Pancreas (tissue), 10 donors: ENCODE measurements around the gene HRH1. TPM values are rescaled to one million over a fixed set of nuclear protein-coding genes. Genes with fewer than 3 reads are reported as not detected.

Experiments
- ATAC-seq, 4 donors: fragments of 200-7000 bp; cut with Tn5 transposase; one replicate each; pipeline versions ENCODE4 v1.8.0 to v1.9.1; 2020; ENCODE audit warnings: mild to moderate bottlenecking in 4 of 4, moderate library complexity in 4 of 4
- DNase-seq, 6 donors: peaks; one replicate each; pipeline ENCODE4 v3.0.0-alpha.2; 2020
- FAIRE-seq: peaks from 2 replicates; lab custom pipeline; 2012; peaks lifted over from hg19 to GRCh38; lab: Jason Lieb, UNC
- H3K27ac ChIP-seq, 4 donors: fragments of 200-600 bp; sonication (generic); 1 replicate in 3 of 4; 2 replicates in 1 of 4; pipeline versions ENCODE4 v1.5.0 to v1.8.0; 2020
- H3K27me3 ChIP-seq, 4 donors: fragments of 200-600 bp; one replicate each; pipeline ENCODE4 v1.8.0; 2021
- H3K36me3 ChIP-seq, 3 donors: fragments of 200-600 bp; sonication (generic) in 1 of 3; one replicate each; pipeline versions ENCODE4 v1.5.0 to v1.8.0; 2020 to 2021
- H3K4me1 ChIP-seq, 3 donors: fragments of 200-600 bp; one replicate each; pipeline ENCODE4 v1.8.0; 2021
- H3K4me3 ChIP-seq, 4 donors: fragments of 200-600 bp; sonication (generic) in 2 of 4; one replicate each; pipeline versions ENCODE4 v1.5.0 to v1.8.0; 2020 to 2021
- H3K9me3 ChIP-seq, 4 donors: fragments of 200-600 bp; one replicate each; pipeline ENCODE4 v1.8.0; 2021
- WGBS, 2 donors: extraction: QIAGEN DNeasy Blood & Tissue Kit; methylation state at CpG; one replicate each; pipeline ENCODE4 v1.1.7; 2013; 5-methylcytosine and 5-hydroxymethylcytosine counted together
- intact Hi-C, 3 donors: fragments of 100-400 bp; cut with DNase I; formaldehyde crosslinking; loops; one replicate each; pipeline versions ENCODE4 v1.11.1 to v1.14.2; 2022
- polyA plus RNA-seq, 2 donors: library from polyadenylated mRNA; stranded (reverse); fragments of 200-250 nt; gene quantifications; one replicate each; pipeline ENCODE4 v1.2.3, GENCODE V29; 2013
- total RNA-seq, 6 donors: library from RNA; stranded (reverse); fragmentation: NEBNext Ultra II Directional in 4 of 6; extraction: Animal tissue kit (Norgen Biotek cat#: 25700) in 4 of 6; gene quantifications; one replicate each; pipeline versions ENCODE4 v1.2.1 to v1.2.4, GENCODE V29; 2021 to 2023
- TF ChIP-seq, protein P1 (sequence below), 4 donors: fragments of 200-600 bp; sonication (generic) in 3 of 4; IDR thresholded peaks; one replicate each; pipeline versions ENCODE4 v1.5.0 to v1.8.0; 2021; ENCODE audit warnings: antibody characterized with exemption in 4 of 4
- donor health status: healthy with polysubstance abuse.
- donor health status: DM: no; HTN: no; CAD: no; lungs with moderate emphysema.
- donor health status: DM: no; HTN: no; CAD: no.
- donor health status: control.
- donor health status: control.
- donor health status: Bipolar disorder and iron deficiency.
- donor health status: DM: yes; HTN: yes; CAD: no.
- donor health status: DM: no; HTN: no; CAD: no.
- donor health status: DM: no; HTN: no; CAD: no.
- donor health status: DM: yes; HTN: yes; CAD: no.

HRH1 gene
- total and polyA plus RNA-seq, 8 donors: 0.16 to 1.3 (median 0.25) TPM

DNA sequence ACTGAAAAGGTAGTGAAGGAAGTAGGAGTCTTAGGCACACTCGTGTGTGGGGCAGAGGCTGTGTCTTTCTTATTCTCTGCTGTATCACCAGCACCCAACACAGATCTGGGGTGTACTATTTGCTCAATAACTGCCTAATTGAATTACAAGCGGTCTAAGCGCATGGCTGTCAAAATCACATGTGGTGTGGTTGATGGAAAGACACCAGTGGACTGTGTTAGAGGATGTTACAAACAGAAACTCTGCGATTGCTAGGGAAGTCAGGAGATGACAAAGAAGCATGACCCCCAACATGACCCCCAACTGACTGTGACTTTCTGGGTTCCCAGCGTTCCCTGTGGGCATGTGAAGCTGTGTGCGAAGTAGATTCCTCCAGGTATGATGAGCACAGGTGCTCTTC is 149.9 kb downstream of the HRH1 start:
- Histone ChIP-seq H3K36me3 (peaks cover 8 to 29% (median 19%) of the 10 kb centered on the region in 3 donors), H3K27me3 (no peaks in the 10 kb centered on the region), H3K9me3 (no peaks in the 10 kb centered on the region), H3K27ac (peak overlapping the region in 1 of 4 donors; percentile 7), H3K4me3 (no peak overlapping the region), H3K4me1 (no peaks in the 10 kb centered on the region)
- TF ChIP-seq, protein P1, sequence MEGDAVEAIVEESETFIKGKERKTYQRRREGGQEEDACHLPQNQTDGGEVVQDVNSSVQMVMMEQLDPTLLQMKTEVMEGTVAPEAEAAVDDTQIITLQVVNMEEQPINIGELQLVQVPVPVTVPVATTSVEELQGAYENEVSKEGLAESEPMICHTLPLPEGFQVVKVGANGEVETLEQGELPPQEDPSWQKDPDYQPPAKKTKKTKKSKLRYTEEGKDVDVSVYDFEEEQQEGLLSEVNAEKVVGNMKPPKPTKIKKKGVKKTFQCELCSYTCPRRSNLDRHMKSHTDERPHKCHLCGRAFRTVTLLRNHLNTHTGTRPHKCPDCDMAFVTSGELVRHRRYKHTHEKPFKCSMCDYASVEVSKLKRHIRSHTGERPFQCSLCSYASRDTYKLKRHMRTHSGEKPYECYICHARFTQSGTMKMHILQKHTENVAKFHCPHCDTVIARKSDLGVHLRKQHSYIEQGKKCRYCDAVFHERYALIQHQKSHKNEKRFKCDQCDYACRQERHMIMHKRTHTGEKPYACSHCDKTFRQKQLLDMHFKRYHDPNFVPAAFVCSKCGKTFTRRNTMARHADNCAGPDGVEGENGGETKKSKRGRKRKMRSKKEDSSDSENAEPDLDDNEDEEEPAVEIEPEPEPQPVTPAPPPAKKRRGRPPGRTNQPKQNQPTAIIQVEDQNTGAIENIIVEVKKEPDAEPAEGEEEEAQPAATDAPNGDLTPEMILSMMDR (IDR thresholded peaks at IDR 0.05): no peak
- DNase-seq (no peak), ATAC-seq (peak in 2 of 4 donors; percentile 23 to 46), FAIRE-seq (no peak)
- intact Hi-C loops: no loop called here
- WGBS, 2 donors: 94 to 98% methylated on average over 6 of the region's 6 CpGs

DNA sequence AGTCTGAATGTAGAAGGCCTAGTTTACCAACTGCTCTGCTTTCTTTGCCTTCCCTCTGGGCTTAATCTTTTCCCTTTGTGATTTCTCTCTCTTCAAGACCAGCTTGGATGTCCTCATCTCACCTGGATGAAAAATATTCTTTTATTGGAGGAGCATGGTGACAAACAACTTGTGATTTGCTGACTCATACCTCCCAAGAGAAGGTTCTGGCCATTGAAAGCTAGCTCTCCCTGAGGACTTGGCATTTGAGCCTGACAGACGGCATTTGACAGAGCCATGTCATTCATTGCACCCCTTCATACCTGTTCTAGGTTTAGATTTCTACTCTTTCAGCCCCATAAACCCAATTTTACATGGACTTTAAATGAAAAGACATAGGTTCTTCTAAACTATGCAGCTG is 151.2 kb downstream of the HRH1 start:
- Histone ChIP-seq H3K4me1 (no peaks in the 10 kb centered on the region), H3K27ac (no peak overlapping the region), H3K4me3 (no peak overlapping the region), H3K36me3 (peaks cover 9 to 28% (median 11%) of the 10 kb centered on the region in 3 donors), H3K9me3 (no peaks in the 10 kb centered on the region), H3K27me3 (no peaks in the 10 kb centered on the region)
- FAIRE-seq (no peak), ATAC-seq (no peak), DNase-seq (no peak)
- TF ChIP-seq, protein P1 (IDR thresholded peaks at IDR 0.05): no peak
- 90 to 97% methylated on average over 1 of the region's 1 CpG for WGBS, 2 donors
- intact Hi-C loops: no loop called here

DNA sequence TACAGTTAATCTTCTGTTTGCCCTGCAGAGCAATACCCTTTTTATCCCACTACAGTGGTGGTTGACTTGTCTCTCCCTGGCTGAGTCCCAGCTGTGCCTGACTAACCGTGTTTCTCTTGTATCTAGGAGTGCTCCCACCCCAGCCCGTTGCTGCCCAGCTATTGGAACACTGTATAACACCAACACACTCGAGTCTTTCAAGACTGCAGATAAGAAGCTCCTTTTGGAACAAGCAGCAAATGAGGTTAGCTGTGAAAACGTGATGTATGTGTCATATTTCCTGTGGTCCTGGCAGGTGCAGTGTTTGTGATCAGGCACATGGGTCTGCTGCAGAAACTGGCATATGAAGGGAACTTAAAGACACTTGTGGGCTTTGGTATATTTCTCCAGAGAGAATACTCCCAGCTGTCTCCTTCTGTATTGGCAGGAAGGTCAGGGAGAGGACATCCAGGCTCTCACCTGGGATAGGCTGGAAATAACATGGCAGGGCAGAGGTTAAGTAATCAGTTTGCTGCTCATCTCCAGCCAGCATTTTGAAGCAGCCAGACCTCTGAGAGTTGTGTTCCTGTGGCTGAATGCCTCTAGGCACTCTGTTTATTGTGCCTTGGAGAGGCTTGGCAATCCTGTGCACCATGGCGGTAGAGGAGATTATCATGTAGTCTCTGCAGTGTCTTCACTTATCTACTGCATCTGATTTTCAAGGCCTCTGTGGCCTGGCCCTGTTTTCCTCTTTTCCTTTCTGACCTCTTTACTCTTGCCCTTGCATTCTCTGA is 152.7 kb downstream of the HRH1 start:
- ATAC-seq: no peak
- Histone ChIP-seq H3K4me3 (no peak overlapping the region), H3K9me3 (no peaks in the 10 kb centered on the region), H3K36me3 (peaks cover 9 to 28% (median 11%) of the 10 kb centered on the region in 3 donors), H3K27me3 (no peaks in the 10 kb centered on the region), H3K27ac (peak overlapping the region in 1 of 4 donors; percentile 58), H3K4me1 (no peaks in the 10 kb centered on the region)
- TF ChIP-seq, protein P1 (IDR thresholded peaks at IDR 0.05): no peak
- FAIRE-seq: no peak
- intact Hi-C loops: no loop called here
- DNase-seq: no peak
- WGBS, 2 donors: 67 to 77% methylated on average over 5 of the region's 5 CpGs

DNA sequence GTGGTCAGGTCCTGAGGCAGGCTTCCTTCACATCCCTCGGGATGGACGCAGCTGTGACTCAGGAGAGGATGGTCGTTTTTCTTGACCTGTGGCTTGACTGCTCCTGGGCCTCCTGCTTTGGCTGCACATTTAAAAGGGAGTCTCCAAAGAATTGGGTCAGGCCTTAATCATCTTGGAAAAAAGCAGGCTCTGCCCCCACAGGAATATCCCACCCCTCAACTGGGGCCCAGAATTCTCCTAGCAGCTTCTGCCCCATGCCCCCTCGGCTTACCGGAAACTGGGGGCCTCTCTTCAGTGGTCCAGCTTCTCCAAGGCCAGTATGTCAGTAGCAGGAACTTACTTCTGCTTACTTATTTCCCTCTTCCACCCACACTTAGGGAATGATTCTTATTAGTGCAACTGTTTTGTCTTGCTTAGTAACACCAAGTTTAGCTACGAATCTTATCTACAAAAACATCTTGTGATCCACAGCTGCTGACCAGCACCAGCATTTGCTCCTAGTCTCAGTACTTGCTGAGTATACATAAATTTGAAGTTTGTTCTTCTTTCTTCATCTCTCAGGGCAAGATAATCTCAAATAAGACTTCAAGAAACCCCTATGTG is 153.6 kb downstream of the HRH1 start:
- DNase-seq: no peak
- no peaks in the 10 kb centered on the region for H3K4me1 ChIP-seq
- H3K27ac ChIP-seq: peak overlapping the region in 2 of 4 donors; percentile 14 to 58
- WGBS, 2 donors: 77 to 83% methylated on average over 6 of the region's 6 CpGs
- peak in 2 of 4 donors; percentile 64 to 77 for ATAC-seq
- no peaks in the 10 kb centered on the region for H3K27me3 ChIP-seq
- intact Hi-C loops: no loop called here
- peaks cover 9 to 28% (median 11%) of the 10 kb centered on the region in 3 donors for H3K36me3 ChIP-seq
- H3K4me3 ChIP-seq: no peak overlapping the region
- TF ChIP-seq, protein P1 (IDR thresholded peaks at IDR 0.05): no peak
- H3K9me3 ChIP-seq: no peaks in the 10 kb centered on the region
- FAIRE-seq: no peak
